ES-I3 (cell line): ENCODE measurements around the gene AGBL2.

Experiments
- H3K36me3 ChIP-seq: 2 replicates; pipeline ENCODE4 v1.6.1; 2013; ENCODE audit warnings: mild to moderate bottlenecking, low read length, control low read depth, moderate library complexity; ENCODE audit not compliant: insufficient read depth
- H3K4me1 ChIP-seq: 2 replicates; pipeline ENCODE4 v1.6.1; 2013; ENCODE audit warnings: mild to moderate bottlenecking, control low read depth, low read length; ENCODE audit not compliant: insufficient read depth
- H3K9ac ChIP-seq: 2 replicates; pipeline ENCODE4 v1.6.1; 2013; ENCODE audit warnings: low read depth, mild to moderate bottlenecking, low read length, moderate library complexity
- H3K9me3 ChIP-seq: 2 replicates; pipeline ENCODE4 v1.6.1; 2013; ENCODE audit warnings: mild to moderate bottlenecking, low read length, moderate library complexity; ENCODE audit not compliant: control insufficient read depth, insufficient read depth

The AGBL2 gene

GRCh38 chr11:47631473-47631872 is 83.7 kb downstream of the AGBL2 start:
- Histone ChIP-seq H3K9ac (no peak overlapping the region), H3K4me1 (no peaks in the 10 kb centered on the region), H3K36me3 (peaks cover 23% of the 10 kb centered on the region; the same call in 1 of the 2 replicates), H3K9me3 (no peaks in the 10 kb centered on the region)

GRCh38 chr11:47628026-47628425 is 87.1 kb downstream of the AGBL2 start:
- Histone ChIP-seq H3K9me3 (no peaks in the 10 kb centered on the region), H3K36me3 (peaks cover 19% of the 10 kb centered on the region), H3K4me1 (no peaks in the 10 kb centered on the region), H3K9ac (no peak overlapping the region)

DNA sequence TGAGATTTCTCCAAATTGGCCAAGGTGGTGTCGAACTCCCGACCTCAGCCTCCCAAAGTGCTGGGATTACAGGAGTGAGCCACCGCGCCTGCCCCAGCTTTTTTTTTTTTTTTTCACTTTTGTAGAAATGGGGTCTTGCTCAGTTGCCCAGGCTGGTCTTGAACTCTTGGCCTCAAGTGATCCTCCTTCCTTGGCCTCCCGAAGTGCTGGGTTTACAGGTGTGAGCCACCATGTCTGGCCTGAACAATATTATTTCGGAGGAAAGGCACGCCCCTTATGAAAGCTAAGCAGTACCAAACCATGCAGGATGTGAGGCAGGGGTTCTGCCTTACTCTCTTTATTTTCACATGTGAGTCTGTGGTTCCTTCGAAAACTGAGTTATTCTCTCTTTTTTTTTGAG is 88.9 kb downstream of the AGBL2 start:
- Histone ChIP-seq H3K4me1 (no peaks in the 10 kb centered on the region), H3K36me3 (peaks cover 25% of the 10 kb centered on the region), H3K9ac (no peak overlapping the region), H3K9me3 (no peaks in the 10 kb centered on the region)

GRCh38 chr11:47620836-47621378 is 94.3 kb downstream of the AGBL2 start:
- Histone ChIP-seq H3K9ac (no peak overlapping the region), H3K9me3 (no peaks in the 10 kb centered on the region), H3K36me3 (peaks cover 9% of the 10 kb centered on the region; the same call in 1 of the 2 replicates)

DNA sequence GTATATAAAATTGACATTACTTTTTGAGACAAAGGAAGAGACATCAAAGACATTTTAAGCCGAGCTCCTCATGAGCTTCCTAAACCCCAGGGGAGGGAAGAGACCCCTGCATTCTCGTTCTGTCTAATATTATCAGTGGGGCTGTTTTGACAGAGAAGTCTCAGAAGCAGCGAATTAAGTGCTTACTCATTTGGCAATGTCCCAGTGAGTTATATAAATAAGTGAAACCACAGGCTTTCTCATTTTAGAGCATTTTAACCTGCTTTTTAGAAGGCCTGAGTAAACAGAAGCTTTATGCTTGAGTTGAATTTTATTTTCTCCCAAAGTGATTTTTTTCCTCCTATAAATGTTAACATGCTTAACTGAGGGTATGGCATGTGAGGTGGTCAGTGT is 97.8 kb downstream of the AGBL2 start:
- no peak overlapping the region for H3K9ac ChIP-seq
- 0 out of 2 replicates have a peak, but pooled peaks cover 5% of the 10 kb centered on the region for H3K36me3 ChIP-seq
- no peaks in the 10 kb centered on the region for H3K9me3 ChIP-seq
- H3K4me1 ChIP-seq: no peaks in the 10 kb centered on the region

More at GRCh38 chr11:47620836-47621378, 94.3 kb downstream of the AGBL2 start:
- H3K4me1 ChIP-seq: no peaks in the 10 kb centered on the region

DNA sequence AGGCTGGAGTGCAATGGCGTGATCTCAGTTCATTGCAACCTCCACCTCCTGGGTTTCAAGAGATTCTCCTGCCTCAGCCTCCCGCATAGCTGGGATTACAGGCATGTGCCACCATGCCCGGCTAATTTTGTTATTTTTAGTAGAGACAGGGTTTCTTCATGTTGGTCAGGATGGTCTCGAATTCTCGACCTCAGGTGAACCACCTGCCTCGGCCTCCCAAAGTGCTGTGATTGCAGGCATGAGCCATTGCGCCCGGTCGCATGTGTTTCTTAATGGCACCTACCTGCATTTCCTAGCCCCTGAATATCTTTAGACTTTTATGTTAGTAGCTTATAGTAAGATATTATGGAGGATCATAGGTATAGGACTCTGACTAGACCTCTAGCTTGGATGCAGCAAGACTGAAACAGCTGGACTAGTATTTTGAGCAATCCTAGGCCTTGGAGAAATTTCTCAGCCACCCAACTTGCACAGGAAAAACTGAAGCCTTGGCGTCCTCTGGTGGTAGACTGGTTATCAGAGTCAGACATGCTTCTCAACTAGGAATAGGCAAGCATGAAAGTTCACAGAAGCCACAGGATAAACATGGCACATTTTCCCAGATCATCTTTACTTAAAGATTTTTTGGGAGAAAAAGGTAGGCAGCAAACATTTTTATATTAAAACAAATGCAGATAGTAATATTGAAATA is 98.3 kb downstream of the AGBL2 start:
- Histone ChIP-seq H3K4me1 (no peaks in the 10 kb centered on the region), H3K9me3 (no peaks in the 10 kb centered on the region), H3K36me3 (0 out of 2 replicates have a peak, but pooled peaks cover under 1% of the 10 kb centered on the region), H3K9ac (no peak overlapping the region)

DNA sequence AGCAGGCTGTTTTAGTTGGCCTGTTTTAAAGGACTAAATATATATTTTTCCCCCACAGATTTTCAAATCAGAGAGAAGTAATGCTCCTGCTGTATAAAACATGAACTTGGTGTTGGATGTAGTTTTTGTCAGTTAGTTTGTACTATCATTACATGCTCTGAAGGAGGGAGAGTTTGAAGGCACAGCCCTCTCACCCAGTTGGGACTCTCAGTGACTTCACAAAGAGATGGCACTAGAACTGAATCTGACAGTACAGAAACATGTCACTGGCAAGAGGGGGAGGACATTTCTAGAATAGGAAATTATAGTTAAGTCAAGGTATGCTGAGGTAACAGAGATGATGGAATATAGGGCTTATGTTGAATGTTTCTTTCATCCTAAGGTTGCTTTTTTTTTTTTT is 99.9 kb downstream of the AGBL2 start:
- no peaks in the 10 kb centered on the region for H3K4me1 ChIP-seq
- H3K36me3 ChIP-seq: no peaks in the 10 kb centered on the region
- no peaks in the 10 kb centered on the region for H3K9me3 ChIP-seq
- no peak overlapping the region for H3K9ac ChIP-seq

DNA sequence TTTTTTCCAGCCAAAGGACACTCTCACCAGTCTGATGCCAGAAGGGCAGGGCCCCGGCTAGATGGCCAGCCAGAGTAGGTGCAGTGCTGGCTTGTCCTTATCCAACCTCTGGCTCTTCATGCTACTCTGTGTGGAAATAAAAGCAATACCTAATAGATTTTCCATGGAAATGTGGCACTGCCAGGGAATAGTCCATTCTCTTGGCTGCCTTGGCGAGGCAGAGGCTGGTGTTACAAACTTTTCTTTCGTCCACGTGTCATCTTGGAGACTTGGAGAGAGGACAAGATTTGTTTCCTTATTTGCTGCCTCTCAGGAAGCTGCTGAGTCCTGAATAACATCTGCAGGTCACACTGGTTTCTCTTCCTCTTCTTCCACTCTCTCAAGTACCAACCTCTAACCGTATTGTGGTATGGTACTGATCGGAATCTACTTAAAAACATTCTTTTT is 103.8 kb downstream of the AGBL2 start:
- H3K4me1 ChIP-seq: no peaks in the 10 kb centered on the region
- no peaks in the 10 kb centered on the region for H3K9me3 ChIP-seq
- H3K9ac ChIP-seq: no peak overlapping the region
- H3K36me3 ChIP-seq: no peaks in the 10 kb centered on the region

DNA sequence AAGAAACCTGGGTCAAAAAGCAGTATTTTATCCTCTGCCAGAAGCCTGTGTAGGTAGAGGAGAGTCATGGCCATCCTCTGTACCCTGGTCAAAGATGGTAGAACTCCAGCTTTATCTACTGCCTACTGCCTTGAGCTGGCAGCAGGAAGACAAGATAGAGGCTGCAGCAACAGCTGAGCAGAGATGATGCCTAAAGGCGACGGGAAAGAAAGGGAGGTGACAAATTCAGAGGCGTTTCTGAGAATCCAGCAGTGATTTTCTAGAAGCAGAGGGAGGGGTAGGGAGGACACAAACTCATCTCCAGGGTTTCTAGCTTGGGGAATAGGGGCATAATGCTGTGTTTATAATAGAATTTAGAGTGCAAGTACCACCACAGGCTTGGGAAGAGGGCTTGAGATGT is 105.5 kb downstream of the AGBL2 start:
- Histone ChIP-seq H3K36me3 (no peaks in the 10 kb centered on the region), H3K9ac (no peak overlapping the region), H3K9me3 (no peaks in the 10 kb centered on the region), H3K4me1 (no peaks in the 10 kb centered on the region)
